NCI-H748 (cell line): Measurements from ENCODE around the gene SCARF2.
"Not testable (repeated sequence)": the region's sequence is repeated elsewhere in the genome, so short reads cannot be mapped to it uniquely, and the experiment has no call there.

ENCODE experiments used
- DNase-seq: peaks from one replicate; lab custom pipeline; 2025; ENCODE audit not compliant: unreplicated experiment; lab: John Stamatoyannopoulos, UW

SCARF2 gene

DNA sequence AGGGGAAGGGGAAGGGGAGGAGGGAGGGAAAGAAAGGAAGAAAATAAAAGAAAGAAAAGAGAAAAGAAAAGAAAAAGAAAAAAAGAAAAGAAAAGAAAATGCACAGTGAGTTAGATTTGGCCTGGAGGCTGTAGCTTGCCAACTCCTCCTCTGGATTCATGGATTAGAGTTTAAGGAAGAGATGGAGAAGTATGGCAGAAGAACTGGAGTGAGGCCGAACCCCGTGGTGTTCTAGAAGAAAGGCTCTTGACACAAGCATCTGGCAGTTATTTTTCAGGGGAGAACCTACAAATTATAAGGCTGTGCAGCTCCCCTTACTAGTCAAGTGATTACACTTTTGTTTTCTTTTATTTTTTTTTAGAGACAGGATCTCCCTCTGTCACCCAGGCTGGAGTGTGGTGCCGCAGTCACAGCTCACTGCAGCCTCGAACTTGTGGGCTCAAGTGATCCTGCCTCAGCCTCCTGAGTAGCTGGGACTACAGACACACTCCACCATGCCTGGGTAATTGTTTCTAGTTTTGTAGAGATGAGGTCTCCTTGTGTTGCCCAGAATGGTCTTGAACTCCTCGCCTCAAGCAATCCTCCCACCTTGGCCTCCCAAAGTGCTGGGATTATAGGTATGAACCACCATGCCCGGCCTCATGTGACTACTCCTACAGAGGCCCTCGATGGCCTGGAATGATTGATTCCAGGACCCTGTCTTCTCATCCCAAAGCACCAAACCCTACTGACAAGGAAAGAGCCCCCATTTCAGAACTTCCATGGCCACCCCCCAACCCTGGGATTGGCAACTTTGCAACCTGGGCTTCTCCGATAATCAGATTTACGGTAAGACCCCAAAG lies 24.2 kb downstream of the SCARF2 start:
- DNase-seq: no peak

DNA sequence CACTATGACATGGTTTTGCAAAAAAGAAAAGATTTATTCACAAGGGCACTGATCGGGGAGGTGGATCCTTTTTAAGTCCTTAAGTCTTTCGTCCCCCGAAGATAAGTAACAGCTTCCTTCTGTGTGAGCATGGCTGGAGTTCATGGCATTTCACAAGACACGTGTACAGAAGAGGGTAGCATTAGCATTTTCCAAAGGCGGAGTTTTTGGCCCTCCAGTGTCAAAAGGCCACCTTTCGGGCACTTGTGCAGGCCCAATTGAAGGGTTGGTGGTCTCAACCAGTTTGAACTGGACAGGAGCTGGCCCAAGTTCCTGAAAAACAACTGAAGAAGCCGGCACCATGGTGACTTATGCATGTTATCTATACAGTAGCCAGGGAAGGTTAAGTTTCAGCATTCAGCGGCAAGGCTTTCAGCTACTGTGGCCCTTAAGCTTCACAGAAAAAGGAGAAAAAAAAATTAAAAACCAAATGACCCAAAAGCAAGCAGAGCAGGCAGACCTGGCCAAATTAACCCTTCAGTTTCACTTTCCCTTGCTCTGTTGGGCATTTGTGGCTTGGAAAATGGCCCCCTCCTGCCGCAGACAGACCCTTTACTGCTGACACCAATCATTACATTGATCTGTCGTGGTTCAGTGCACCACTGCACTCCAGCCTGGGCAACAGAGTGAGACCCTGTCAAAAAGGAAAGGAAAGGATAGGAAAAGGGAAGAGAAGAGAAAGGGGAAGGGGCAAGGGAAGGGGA lies 25.0 kb downstream of the SCARF2 start:
- DNase-seq: no peak

DNA sequence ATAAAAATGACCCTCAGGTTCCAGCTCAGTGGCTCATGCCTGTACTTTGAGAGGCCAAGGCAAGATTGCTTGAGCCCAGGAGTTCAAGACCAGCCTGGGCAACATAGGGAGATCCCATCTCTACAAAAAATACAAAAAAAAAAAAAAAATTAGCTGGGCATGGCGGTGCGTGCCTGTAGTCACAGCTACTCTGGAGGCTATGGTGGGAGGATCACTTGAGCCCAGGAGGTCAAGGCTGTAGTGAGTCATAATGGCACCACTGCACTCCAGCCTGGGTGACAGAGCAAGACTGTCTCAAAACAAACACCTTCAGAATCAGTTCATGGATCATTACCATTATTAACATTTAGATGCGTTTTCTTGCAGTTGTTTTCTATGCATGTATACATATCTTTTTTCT lies 28.2 kb downstream of the SCARF2 start:
- not testable (repeated sequence) for DNase-seq

DNA sequence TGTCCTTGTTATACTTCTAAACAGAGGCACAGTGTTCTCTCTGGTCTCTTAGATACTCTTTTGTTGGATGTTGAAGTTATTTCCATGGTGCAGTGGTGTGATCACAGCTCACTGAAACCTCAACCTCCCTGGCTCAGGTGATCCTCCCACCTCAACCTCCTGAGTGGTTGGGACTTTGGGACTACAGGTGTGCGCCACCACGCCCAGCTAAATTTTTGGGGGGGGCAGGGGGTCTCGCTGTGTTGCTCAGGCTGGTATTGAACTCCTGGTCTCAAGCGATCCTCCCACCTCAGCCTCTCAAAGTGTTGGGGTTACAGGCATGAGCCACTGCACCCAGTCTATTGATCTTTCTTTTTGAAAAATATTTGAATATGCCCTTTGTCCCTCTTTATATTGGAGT lies 28.7 kb downstream of the SCARF2 start:
- DNase-seq: no peak

DNA sequence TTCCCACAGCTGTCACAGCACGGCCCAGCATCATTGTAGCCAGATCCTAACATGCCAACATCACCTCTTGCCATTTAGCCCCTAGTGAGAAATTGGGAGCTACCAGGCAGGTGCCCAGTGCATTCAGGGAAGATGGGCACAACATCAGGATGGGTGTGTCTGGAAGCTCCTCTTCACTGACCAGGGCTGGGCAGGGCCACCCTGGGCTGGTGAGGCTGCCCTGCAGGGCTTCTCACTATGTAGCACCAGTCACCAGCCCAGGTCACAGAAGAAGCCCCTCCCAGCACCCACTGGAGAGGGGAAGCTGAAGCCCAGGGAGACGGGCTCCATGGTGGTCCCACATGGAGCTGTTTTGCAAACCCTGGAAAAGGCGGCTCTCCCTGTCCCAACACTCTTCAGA lies 29.8 kb downstream of the SCARF2 start:
- DNase-seq: no peak

DNA sequence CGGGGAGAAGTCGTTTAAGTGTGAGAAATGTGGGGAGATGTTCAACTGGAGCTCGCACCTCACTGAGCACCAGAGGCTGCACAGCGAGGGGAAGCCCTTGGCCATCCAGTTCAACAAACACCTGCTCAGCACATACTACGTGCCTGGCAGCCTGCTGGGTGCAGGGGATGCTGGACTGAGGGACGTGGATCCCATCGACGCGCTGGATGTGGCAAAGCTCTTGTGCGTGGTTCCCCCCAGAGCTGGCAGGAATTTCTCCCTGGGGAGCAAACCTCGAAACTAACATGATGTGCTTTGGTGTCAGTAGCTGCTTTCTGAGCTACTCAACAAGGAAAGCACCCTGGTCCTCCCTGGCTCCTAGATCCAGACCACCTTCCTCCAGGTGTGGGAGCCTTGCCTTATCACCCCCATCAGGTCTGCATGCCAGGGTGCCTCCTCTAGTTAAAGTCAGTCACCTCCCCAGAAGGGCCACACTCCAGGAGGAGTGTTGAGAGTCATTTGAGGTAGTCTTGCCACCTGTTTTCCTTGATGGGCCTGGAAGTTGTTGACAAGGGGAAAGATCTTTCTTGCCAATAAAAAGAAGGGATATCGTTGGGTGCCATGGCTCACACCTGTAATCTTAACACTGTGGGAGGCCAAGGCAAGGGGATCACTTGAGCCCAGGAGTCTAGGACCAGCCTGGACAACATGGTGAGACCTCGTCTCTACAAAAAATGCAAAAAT lies 30.8 kb downstream of the SCARF2 start:
- no peak for DNase-seq

DNA sequence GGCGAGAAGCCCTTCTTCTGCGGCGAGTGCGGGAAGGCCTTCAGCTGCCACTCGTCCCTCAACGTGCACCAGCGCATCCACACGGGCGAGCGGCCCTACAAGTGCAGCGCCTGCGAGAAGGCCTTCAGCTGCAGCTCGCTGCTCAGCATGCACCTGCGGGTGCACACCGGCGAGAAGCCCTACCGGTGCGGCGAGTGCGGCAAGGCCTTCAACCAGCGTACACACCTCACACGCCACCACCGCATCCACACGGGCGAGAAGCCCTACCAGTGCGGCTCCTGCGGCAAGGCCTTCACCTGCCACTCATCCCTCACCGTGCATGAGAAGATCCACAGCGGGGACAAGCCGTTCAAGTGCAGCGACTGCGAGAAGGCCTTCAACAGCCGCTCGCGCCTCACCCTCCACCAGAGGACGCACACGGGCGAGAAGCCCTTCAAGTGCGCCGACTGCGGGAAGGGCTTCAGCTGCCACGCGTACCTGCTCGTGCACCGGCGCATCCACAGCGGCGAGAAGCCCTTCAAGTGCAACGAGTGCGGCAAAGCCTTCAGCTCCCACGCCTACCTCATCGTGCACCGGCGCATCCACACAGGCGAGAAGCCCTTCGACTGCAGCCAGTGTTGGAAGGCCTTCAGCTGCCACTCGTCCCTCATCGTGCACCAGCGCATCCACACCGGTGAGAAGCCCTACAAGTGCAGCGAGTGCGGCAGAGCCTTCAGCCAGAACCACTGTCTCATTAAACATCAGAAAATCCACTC lies 31.5 kb downstream of the SCARF2 start:
- no peak for DNase-seq

DNA sequence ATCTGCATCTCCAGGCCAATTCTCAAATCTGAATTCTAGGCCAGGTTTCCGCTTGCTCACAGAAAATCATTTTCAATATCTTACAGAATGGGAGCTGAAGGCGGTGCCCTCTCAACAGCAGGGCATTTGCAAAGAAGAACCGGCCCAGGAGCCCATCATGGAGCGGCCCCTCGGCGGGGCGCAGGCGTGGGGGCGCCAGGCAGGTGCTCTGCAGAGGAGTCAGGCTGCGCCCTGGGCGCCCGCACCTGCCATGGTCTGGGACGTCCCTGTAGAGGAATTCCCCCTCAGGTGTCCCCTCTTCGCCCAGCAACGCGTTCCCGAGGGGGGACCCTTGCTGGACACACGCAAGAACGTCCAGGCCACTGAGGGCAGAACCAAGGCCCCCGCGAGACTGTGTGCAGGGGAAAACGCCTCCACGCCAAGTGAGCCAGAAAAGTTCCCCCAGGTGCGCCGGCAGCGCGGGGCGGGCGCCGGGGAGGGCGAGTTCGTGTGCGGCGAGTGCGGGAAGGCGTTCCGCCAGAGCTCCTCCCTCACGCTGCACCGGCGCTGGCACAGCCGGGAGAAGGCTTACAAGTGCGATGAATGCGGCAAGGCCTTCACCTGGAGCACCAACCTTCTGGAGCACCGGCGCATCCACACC lies 32.2 kb downstream of the SCARF2 start:
- DNase-seq: no peak

DNA sequence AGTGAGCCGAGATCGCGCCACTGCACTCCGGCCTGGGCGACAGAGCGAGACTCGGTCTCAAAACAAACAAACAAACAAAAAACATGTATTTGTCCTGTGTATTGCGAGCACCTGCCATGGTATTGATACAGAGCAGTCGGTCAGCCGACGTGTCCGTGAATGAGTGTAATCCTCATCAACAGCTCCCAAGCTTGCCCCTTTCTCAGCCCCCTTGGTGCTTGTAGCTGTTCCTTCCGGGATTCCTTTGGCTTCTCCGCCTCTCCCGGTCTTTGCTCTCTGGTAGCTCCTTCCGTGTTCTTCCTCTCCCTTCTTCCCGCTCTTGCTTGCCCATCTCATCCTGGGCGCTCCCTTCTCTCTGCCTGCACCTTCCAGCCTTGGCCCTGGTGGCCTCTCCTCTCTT lies 32.7 kb downstream of the SCARF2 start:
- no peak for DNase-seq

DNA sequence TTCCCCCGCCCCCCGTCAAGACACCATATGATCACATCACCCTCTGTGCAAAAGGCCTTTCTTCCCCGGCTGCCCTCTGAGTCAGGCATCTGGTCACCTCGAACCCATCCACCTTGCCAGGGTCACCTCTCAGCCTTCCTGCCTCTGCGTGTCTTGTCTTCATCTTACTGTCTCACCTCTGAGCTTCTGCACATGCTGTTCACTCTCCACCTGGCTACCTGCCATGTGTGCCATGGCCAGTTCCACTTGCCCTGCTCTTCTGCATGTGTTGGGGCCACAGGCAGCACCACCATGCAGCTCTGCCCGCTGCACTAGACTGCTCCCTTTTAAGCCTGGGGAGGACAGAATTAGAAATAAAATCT lies 33.9 kb downstream of the SCARF2 start:
- DNase-seq: no peak

DNA sequence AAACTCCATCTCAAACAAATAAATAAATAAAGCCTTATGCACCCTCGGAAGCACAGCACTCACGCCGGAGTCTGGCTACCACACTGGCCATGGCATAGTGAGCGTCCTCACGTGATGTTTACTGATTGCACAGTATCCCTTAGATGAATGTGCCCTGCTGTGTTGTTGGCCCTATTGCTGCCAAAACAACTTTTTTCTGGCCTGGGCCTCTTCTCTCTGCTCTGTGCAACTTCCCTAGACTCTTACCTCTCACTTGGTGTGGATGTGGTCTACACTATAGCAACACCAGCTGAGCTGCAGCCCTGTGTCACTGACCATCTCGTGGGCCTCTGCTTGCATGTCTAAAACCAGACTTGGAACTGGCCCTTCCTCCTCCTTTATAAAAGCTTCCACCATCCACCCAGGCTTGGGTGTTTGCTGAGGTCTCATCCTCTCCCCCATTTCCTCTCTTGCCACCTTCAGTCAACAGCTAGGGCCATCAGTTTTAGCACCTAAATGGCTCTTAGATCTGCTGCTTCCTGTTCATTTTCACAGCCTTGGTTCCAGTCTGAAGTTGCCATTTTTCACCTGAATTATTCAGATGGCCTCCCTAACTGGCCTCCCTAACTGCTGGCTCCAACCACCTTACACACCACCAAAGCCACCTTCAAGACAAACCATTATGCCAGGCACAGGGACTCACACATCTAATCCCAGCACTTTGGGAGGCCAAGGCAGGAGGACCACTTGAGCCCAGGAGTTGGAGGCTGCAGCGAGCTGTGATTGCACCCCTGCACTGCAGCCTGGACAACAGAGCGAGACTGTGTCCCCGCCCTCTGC lies 34.5 kb downstream of the SCARF2 start:
- no peak for DNase-seq

DNA sequence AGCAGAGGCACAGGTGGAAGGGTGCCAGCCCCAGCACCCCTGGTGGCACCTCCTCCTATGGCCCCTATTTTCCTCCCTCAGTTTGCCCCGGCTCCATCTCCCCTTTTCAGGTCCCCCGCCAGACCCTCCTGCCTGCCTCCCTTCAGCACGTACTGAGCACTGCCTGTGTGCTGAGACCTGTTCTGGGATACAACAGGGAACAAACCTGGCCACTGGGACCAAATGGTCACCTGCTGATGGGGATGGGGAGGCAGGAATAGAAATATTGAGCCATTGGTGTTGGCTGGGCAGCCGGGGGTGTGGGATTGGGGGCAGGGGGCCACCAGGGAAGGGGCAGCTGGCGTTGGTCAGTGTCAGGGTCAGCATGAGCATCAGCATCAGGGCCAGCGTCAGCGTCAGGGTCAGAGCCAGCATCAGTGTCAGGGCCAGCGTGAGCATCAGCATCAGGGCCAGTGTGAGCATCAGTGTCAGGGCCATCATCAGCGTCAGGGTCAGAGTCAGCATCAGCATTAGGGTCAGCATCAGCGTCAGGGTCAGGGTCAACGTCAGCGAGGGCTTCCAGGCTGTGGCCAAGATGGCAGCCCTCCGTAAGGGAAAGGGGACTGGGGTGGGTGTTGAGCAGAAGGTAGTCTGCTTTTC lies 36.1 kb downstream of the SCARF2 start:
- no peak for DNase-seq

DNA sequence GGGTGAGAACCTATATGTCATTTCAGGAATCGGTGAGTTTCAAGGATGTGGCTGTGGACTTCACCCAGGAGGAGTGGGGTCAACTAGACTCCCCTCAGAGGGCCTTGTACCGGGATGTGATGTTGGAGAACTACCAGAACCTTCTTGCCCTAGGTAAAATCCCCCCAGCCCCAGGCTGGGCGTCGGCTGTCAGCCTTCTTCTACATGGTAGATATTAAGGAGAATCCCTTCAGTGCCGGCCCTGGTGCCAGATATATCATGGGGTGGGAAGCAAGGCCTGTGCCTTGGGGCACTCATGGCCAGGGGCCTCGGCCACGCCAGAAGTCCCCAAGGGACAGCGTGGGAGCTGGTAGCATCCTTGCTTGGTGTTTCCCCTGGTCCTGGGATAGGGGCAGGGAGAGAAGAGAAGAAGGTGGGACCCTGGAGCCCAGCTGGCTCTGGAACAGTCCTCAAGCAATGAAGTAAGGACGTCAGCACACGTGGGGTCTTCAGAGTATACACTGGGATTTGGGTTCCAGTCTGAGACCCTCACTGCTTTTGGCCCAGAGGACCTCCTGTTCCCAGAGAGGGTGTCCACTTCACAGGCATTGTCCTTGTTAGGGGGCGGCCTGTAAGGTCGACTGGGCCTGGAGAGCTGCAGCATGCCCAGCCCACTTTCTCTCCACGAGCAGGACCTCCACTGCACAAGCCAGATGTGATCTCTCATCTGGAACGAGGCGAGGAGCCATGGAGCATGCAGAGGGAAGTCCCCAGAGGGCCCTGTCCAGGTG lies 36.8 kb downstream of the SCARF2 start:
- no peak for DNase-seq

DNA sequence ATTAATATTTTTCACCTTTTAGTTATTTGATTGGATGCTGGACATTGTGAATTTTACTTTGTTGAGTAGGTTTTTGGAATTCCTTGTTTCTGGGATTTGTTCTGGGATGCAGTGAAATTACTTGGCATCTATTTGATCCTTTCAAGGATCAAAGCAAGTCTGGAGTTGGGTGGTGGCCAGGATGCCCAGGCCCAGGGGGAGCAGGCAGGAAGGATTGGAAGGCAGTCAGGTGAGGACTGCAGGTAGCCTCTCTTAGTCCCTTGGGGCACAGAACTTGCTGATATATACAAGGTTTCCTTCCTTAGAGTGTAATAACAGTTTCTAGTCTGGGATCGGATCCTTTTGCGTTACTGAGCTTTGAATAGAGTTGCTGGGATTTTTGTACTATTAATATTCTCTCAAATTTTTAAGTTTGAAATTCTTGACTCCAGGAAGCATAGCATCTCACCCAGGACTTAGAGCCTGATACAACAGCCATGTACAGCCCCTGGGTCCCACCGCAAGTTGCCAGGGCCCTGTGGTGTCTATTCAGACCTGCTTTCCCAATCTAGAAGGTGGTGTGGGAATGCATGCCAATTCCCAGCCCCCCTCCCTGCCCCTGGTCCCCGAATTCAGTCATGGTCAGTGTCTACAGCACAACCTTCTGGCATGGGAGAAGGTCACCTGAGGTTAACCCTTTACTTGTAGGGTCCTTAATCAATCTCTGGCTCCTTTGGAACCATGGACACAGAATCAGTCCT lies 37.6 kb downstream of the SCARF2 start:
- no peak for DNase-seq

DNA sequence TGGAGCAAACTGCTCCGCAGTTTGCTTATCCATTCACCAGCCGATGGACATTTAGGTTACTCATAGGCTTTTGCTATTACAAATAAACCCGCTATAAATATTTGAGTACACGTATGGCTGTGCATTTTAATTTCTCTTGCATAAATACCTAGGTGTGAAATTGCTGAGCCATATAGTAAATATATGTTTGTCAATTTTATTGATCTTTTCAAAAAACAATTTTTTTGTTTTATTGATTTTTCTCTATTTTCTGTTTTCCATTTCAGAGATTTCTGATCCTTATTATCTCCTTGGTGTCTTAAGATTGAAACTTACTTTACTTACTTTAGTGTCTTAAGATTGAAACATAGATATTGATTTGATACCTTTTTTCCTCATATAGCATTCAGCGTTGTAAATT lies 39.2 kb downstream of the SCARF2 start:
- DNase-seq: no peak

DNA sequence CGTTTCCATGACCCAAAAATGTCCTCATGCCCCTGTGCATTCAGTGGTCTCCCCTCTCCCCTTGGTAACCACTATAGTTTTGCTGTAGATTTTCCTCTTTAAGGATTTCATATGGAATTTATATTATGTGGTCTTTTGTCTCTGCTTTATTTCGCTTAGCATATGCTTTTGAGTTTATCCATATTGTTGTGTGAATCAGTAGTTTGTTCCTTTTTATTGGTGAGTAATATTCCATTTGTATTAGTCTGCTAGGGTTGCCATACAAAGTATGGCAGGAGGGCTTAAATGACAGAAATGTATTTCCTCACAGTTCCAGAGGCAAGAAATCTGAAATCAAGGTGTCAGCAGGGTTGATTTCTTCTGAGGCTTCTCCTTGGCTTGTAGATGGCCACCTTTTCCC lies 40.1 kb downstream of the SCARF2 start:
- DNase-seq: no peak

DNA sequence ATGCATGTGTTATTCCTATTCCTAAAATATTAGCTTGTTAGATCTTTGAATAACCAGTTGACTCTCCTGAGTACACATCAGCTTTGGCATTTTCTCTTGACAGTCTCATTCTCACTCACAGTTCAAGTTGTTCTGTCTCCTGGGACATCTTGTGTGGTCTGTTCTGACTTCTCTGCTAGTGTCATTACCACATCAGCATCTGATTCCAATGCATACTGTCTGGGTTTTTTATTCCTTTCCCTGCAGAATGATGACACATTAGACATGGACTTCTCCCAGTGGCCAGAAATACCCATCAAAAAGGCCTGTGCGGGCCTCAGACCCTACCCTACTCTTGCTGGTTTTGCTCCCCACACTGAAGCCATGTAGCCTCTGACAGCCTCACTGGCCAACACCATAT lies 41.0 kb downstream of the SCARF2 start:
- DNase-seq: no peak

DNA sequence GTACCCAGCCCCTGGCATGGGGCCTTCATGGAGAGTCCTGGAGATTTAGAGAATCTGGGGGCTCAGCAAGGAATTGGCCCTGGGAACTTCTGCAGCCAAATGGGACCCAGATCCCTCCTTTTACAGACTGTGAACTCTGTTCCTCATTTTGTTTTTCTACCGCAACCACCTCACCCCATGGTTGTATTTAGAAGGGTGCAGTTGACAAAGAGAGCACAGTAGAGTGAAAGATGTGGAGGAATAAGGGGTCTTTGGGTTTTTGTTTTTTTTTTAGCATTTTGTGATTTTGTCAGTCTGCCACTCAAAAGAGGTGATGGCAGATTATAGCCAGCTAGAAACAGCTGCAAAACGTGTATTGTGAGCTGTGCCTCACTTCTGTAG lies 41.7 kb downstream of the SCARF2 start:
- no peak for DNase-seq
